ENCODE measurements around the gene TPM1.

- TF ChIP-seq, protein P1, sequence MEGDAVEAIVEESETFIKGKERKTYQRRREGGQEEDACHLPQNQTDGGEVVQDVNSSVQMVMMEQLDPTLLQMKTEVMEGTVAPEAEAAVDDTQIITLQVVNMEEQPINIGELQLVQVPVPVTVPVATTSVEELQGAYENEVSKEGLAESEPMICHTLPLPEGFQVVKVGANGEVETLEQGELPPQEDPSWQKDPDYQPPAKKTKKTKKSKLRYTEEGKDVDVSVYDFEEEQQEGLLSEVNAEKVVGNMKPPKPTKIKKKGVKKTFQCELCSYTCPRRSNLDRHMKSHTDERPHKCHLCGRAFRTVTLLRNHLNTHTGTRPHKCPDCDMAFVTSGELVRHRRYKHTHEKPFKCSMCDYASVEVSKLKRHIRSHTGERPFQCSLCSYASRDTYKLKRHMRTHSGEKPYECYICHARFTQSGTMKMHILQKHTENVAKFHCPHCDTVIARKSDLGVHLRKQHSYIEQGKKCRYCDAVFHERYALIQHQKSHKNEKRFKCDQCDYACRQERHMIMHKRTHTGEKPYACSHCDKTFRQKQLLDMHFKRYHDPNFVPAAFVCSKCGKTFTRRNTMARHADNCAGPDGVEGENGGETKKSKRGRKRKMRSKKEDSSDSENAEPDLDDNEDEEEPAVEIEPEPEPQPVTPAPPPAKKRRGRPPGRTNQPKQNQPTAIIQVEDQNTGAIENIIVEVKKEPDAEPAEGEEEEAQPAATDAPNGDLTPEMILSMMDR (IDR thresholded peaks at IDR 0.05), result no peak
- TF ChIP-seq RAD21 (IDR thresholded peaks at IDR 0.05; ENCODE audit: low read length) (peak; percentile 1; the same call in 1 of the 2 replicates), REST (IDR thresholded peaks at IDR 0.05; ENCODE audit: low read depth, low read length) (no peak), FOXM1 (IDR thresholded peaks at IDR 0.05; ENCODE audit: low read depth) (no peak), TAF1 (IDR thresholded peaks at IDR 0.05; ENCODE audit: borderline replicate concordance, low read depth, low read length) (no peak)
- TF ChIP-seq, protein P2, sequence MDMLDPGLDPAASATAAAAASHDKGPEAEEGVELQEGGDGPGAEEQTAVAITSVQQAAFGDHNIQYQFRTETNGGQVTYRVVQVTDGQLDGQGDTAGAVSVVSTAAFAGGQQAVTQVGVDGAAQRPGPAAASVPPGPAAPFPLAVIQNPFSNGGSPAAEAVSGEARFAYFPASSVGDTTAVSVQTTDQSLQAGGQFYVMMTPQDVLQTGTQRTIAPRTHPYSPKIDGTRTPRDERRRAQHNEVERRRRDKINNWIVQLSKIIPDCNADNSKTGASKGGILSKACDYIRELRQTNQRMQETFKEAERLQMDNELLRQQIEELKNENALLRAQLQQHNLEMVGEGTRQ (IDR thresholded peaks at IDR 0.05; ENCODE audit: borderline replicate concordance, low read depth, low read length), result no peak
Observed at GRCh38 chr15:63051156-63052066, 8.9 kb downstream of the TPM1 start.
